IMR-90 (cell line): Measurements from ENCODE around the gene LAMB3. TPM values are rescaled to one million over a fixed set of nuclear protein-coding genes. Genes with fewer than 3 reads are reported as not detected.

Experiments
- ATAC-seq: fragments of 200-7000 bp; cut with Tn5 transposase; 2 replicates; pipeline ENCODE4 v1.9.1; 2020; ENCODE audit warnings: low read depth, mild to moderate bottlenecking, moderate library complexity
- BruUV-seq: library from RNA; stranded (reverse); fragments of 400-500 nt; replicated peaks from 2 replicates; lab custom pipeline; 2021; lab: Mats Ljungman, UMichigan
- CTCF ChIA-PET: fragments of 300-600 bp; formaldehyde crosslinking; extraction: SDS; loops from one replicate; lab custom pipeline; 2021; ENCODE audit warnings: antibody characterized with exemption; lab: Yijun Ruan, JAX
- POLR2A ChIA-PET: fragments of 300-600 bp; sonication (Branson Sonifier 250); formaldehyde crosslinking; loops from one replicate; lab custom pipeline; 2022; ENCODE audit warnings: antibody characterized with exemption; ENCODE audit not compliant: unreplicated experiment; lab: Charles Lee
- DNase-seq: peaks from one replicate; pipeline ENCODE4 v3.0.0; 2013
- H2AFZ ChIP-seq: replicated peaks from 2 replicates; pipeline ENCODE3; 2013; ENCODE audit warnings: low read length, mild to moderate bottlenecking; ENCODE audit not compliant: poor library complexity
- H2AK5ac ChIP-seq: 2 replicates; pipeline ENCODE4 v1.6.1; 2013; ENCODE audit warnings: low read depth, low read length, inconsistent platforms
- H2AK9ac ChIP-seq: replicated peaks from 2 replicates; pipeline ENCODE3; 2013; ENCODE audit warnings: mild to moderate bottlenecking, low read depth, low read length, moderate library complexity; ENCODE audit not compliant: poor library complexity
- H2BK120ac ChIP-seq: 2 replicates; pipeline ENCODE4 v1.6.1; 2013; ENCODE audit warnings: low read depth, low read length, inconsistent platforms
- H2BK15ac ChIP-seq: 3 replicates; pipeline ENCODE4 v1.6.1; 2013; ENCODE audit warnings: low read depth, low read length, inconsistent platforms
- H2BK20ac ChIP-seq: 2 replicates; pipeline ENCODE4 v1.6.1; 2013; ENCODE audit warnings: low read depth, mild to moderate bottlenecking, inconsistent platforms, low read length, moderate library complexity
- H2BK5ac ChIP-seq: 2 replicates; pipeline ENCODE4 v1.6.1; 2013; ENCODE audit warnings: mild to moderate bottlenecking, low read depth, low read length, inconsistent platforms; ENCODE audit not compliant: poor library complexity, severe bottlenecking
- H3K14ac ChIP-seq: replicated peaks from 2 replicates; pipeline ENCODE4 v1.6.1; 2013; ENCODE audit warnings: low read depth, low read length, inconsistent platforms
- H3K18ac ChIP-seq: 2 replicates; pipeline ENCODE4 v1.6.1; 2013; ENCODE audit warnings: low read depth, low read length, control low read depth
- H3K23ac ChIP-seq: 2 replicates; pipeline ENCODE4 v1.6.1; 2013; ENCODE audit warnings: low read depth, low read length, inconsistent platforms
- H3K27ac ChIP-seq: 2 replicates; pipeline ENCODE4 v1.5.1; 2013; ENCODE audit warnings: mild to moderate bottlenecking, control low read depth, low read length; ENCODE audit not compliant: insufficient read depth
- H3K27me3 ChIP-seq: 2 replicates; pipeline ENCODE4 v1.6.1; 2013; ENCODE audit warnings: low read length; ENCODE audit not compliant: control insufficient read depth, insufficient read depth
- H3K36me3 ChIP-seq: 2 replicates; pipeline ENCODE4 v1.6.1; 2013; ENCODE audit warnings: low read length, mixed read lengths; ENCODE audit not compliant: control insufficient read depth, insufficient read depth
- H3K4ac ChIP-seq: 2 replicates; pipeline ENCODE4 v1.6.1; 2013; ENCODE audit warnings: low read depth, low read length, inconsistent platforms
- H3K4me1 ChIP-seq: 2 replicates; pipeline ENCODE4 v1.6.1; 2013; ENCODE audit warnings: low read length, mixed read lengths; ENCODE audit not compliant: control insufficient read depth, insufficient read depth
- H3K4me2 ChIP-seq: 2 replicates; pipeline ENCODE4 v1.6.1; 2013; ENCODE audit warnings: low read depth, mild to moderate bottlenecking, control low read depth, low read length, moderate library complexity
- H3K4me3 ChIP-seq: 2 replicates; pipeline ENCODE4 v1.5.1; 2013; ENCODE audit warnings: low read depth, mild to moderate bottlenecking, control low read depth, low read length, moderate library complexity; ENCODE audit not compliant: insufficient read depth
- H3K56ac ChIP-seq: 2 replicates; pipeline ENCODE4 v1.6.1; 2013; ENCODE audit warnings: low read length, inconsistent platforms; ENCODE audit not compliant: insufficient read depth; ENCODE audit errors: extremely low read depth
- H3K79me1 ChIP-seq, 2 experiments: 2 replicates each; pipeline ENCODE4 v1.6.1; 2013; ENCODE audit warnings: low read length in 2 of 2, inconsistent platforms in 1 of 2, low read depth in 1 of 2
- H3K9ac ChIP-seq: 2 replicates; pipeline ENCODE4 v1.6.1; 2013; ENCODE audit warnings: low read depth, low read length, control low read depth
- H3K9me1 ChIP-seq: 2 replicates; pipeline ENCODE4 v1.6.1; 2013; ENCODE audit warnings: low read length, inconsistent platforms; ENCODE audit not compliant: insufficient read depth
- H3K9me3 ChIP-seq: 2 replicates; pipeline ENCODE4 v1.6.1; 2013; ENCODE audit warnings: low read length; ENCODE audit not compliant: control insufficient read depth, insufficient read depth
- H4K20me1 ChIP-seq: 2 replicates; pipeline ENCODE4 v1.6.1; 2013; ENCODE audit warnings: low read length, inconsistent platforms; ENCODE audit not compliant: insufficient read depth
- H4K5ac ChIP-seq: 2 replicates; pipeline ENCODE4 v1.6.1; 2013; ENCODE audit warnings: mild to moderate bottlenecking, low read depth, low read length, control low read depth
- H4K8ac ChIP-seq, 2 experiments: 2 replicates each; pipeline ENCODE4 v1.6.1; 2013; ENCODE audit warnings: low read depth in 2 of 2, low read length in 2 of 2, control low read depth in 1 of 2, inconsistent platforms in 1 of 2
- H4K91ac ChIP-seq: 2 replicates; pipeline ENCODE4 v1.6.1; 2013; ENCODE audit warnings: low read depth, low read length, inconsistent platforms; ENCODE audit not compliant: insufficient read depth
- BHLHE40 ChIP-seq: fragments of 150-350 bp; IDR thresholded peaks from 2 replicates; pipeline ENCODE4 v1.6.1; 2016; ENCODE audit warnings: mild to moderate bottlenecking, low read depth, low read length
- MXI1 ChIP-seq: IDR thresholded peaks from 2 replicates; pipeline ENCODE4 v1.6.1; 2012; ENCODE audit warnings: low read depth, mild to moderate bottlenecking, low read length, moderate library complexity, borderline replicate concordance
- NFE2L2 ChIP-seq: fragments of 150-350 bp; IDR thresholded peaks from 2 replicates; pipeline ENCODE4 v1.6.1; 2016; ENCODE audit warnings: low read depth, mild to moderate bottlenecking, low read length
- WGBS, 2 experiments: methylation state at CpG; one replicate each; pipeline versions ENCODE4 v1.1.5 to v1.1.7; 2013; ENCODE audit warnings: missing lambda C conversion rate in 2 of 2; ENCODE audit not compliant: insufficient read length in 1 of 2; ENCODE audit errors: extremely low coverage in 2 of 2; 5-methylcytosine and 5-hydroxymethylcytosine counted together
- dilution Hi-C: fragments of 300-500 bp; cut with HindIII; formaldehyde crosslinking; loops from one replicate; pipeline ENCODE4 v1.14.3; 2018; ENCODE audit warnings: low sequenced_read_pairs; ENCODE audit not compliant: unreplicated experiment
- in situ Hi-C: fragments of 300-500 bp; cut with MboI; formaldehyde crosslinking; loops from 3 replicates; pipeline ENCODE4 v1.14.3; 2019; ENCODE audit warnings: low sequenced_read_pairs, inconsistent platforms, mixed read lengths
- intact Hi-C: fragments of 100-400 bp; cut with micrococcal nuclease; formaldehyde crosslinking; loops from 2 replicates; pipeline ENCODE4 v1.10.0; 2022
- polyA plus RNA-seq, 3 experiments: library from polyadenylated mRNA; depleted of rRNA; stranded (reverse); fragments of >200 nt; gene quantifications; 2 replicates each; pipeline ENCODE4 v1.2.3, GENCODE V29; 2012; ENCODE audit warnings: low replicate concordance in 1 of 3
- total RNA-seq: library from RNA; depleted of rRNA; stranded (reverse); fragments of >200 nt; gene quantifications from 2 replicates; pipeline ENCODE4 v1.2.3, GENCODE V29; 2012
- TF ChIP-seq, protein P1 (sequence below): fragments of 150-350 bp; IDR thresholded peaks from 2 replicates; pipeline ENCODE4 v1.6.1; 2016; ENCODE audit warnings: low read depth, mild to moderate bottlenecking, low read length, moderate library complexity, borderline replicate concordance

The LAMB3 gene
- total and polyA plus RNA-seq, 2 of the 4 experiments (the other 2 are of a cell fraction): 0.72 to 2.1 TPM

DNA sequence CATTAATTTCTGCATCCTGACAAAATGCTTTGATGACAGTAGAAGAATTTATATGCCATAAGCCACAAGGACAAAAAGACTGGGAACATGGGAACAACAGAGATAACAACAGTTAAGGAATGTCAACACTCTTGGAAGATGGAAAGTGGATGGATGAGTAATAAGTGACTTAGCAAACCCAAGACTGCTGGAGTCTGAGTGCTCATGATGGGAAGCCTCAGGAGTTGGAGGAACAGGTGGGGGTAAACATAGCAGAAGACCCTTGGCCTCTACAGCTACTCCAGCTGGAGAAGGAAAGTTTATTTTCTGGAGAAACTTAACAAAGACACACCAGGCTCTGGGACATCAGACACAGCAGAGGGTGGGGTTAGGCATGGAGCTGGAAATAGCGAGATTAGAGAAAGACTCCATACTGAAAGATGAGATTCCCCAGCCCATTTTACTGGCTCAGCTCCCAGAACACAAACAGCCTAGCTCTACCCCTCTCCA, 36.6 kb upstream of the LAMB3 start:
- ChIA-PET CTCF (interaction anchor here (1.0 to 1.4 kb wide), 2 partner anchors 119 to 123 kb away, joined by 3 to 5 read pairs; no protein-coding TSS in a partner anchor), POLR2A (no interaction called here)
- no peaks in the 10 kb centered on the region for H3K9me3 ChIP-seq
- ATAC-seq (peak; percentile 53), DNase-seq (peak; percentile 52)
- TF ChIP-seq MXI1: no peak
- TF ChIP-seq BHLHE40: no peak
- TF ChIP-seq, protein P1, sequence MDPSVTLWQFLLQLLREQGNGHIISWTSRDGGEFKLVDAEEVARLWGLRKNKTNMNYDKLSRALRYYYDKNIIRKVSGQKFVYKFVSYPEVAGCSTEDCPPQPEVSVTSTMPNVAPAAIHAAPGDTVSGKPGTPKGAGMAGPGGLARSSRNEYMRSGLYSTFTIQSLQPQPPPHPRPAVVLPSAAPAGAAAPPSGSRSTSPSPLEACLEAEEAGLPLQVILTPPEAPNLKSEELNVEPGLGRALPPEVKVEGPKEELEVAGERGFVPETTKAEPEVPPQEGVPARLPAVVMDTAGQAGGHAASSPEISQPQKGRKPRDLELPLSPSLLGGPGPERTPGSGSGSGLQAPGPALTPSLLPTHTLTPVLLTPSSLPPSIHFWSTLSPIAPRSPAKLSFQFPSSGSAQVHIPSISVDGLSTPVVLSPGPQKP: no peak
- TF ChIP-seq NFE2L2: no peak
- no peak overlapping the region for H2BK120ac ChIP-seq
- no CpG with 5 or more reads among the region's 1 CpG for WGBS, 2 experiments
- no peak overlapping the region for H3K9ac ChIP-seq
- H3K56ac ChIP-seq: no peak overlapping the region
- peaks cover 5% of the 10 kb centered on the region; the same call in 1 of the 2 replicates for H3K4me1 ChIP-seq
- H4K91ac ChIP-seq: no peak overlapping the region
- BruUV-seq: no TSS peak
- no peak overlapping the region for H4K5ac ChIP-seq
- dilution Hi-C loops (no loop called here), intact Hi-C loops (no loop called here), in situ Hi-C loops (no loop called here)
- H3K4me2 ChIP-seq: no peak overlapping the region
- H3K18ac ChIP-seq: no peak overlapping the region
- no peaks in the 10 kb centered on the region for H3K27me3 ChIP-seq
- no peak overlapping the region for H3K23ac ChIP-seq
- H2AFZ ChIP-seq: no peak overlapping the region
- no peak overlapping the region for H2BK15ac ChIP-seq
- no peak overlapping the region for H3K27ac ChIP-seq
- H2AK9ac ChIP-seq: no peak overlapping the region
- H2BK20ac ChIP-seq: no peak overlapping the region
- H3K36me3 ChIP-seq: no peaks in the 10 kb centered on the region
- H3K79me1 ChIP-seq: no peaks in the 10 kb centered on the region
- H3K9me1 ChIP-seq: 0 out of 2 replicates have a peak, but pooled peaks cover 4% of the 10 kb centered on the region
- no peak overlapping the region for H3K14ac ChIP-seq
- no peak overlapping the region for H3K4ac ChIP-seq
- H4K8ac ChIP-seq: no peak overlapping the region
- no peak overlapping the region for H2BK5ac ChIP-seq
- H3K4me3 ChIP-seq: no peak overlapping the region
- H2AK5ac ChIP-seq: no peak overlapping the region
- H4K20me1 ChIP-seq: no peaks in the 10 kb centered on the region
